GM21360 (cell line): ENCODE measurements around the gene COL11A2.

Experiments
- ATAC-seq: cut with Tn5 transposase; IDR thresholded peaks from one replicate; pipeline ENCODE4 v1.9.1; 2021; ENCODE audit warnings: mild to moderate bottlenecking, moderate library complexity; ENCODE audit not compliant: unreplicated experiment

Gene COL11A2

DNA sequence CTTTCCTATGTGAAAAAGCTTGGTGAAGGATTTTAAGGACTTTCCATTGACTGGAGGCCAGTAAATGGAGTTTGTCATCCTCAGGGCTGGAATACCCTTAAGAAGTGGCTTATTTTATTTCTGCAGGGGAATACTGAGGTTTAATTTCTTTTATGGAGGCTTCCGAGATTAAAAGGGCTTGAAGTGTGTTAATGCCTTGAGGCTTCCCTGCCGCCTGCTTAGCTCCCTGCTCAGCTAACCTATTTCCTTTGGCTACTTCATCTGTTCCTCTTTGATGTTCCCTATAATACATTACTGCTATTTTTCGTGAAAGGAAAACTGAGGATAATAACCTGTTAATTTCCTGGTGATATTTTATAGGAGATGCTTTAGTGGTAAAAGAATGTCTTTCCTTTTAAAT, 72.3 kb downstream of the COL11A2 start:
- no peak for ATAC-seq

- ATAC-seq, result no peak
These were observed 73.6 kb downstream of the COL11A2 start for GRCh38 chr6:33118525-33119123.

DNA sequence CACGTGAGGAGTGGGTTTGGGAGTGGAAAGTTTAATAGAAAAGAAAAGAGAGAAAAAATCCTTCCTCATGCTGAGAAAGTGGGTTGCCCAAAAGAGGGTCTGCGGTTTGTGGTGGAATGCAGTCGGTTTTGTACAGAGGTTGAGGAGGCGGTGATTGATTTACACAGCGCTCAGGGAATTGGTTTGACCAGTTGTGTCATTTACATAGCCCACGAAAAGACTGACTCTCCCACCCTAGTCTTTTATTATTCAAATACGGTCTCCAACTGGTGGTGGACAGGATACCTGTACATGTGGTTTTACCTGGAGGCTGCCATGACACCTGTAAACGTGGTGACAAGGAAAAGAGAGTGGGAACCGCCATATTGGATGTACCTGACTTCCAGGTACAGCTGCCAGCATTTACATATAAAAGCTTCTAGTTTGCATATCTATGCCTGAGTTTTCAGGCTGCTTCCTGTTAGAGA, 74.4 kb downstream of the COL11A2 start:
- no peak for ATAC-seq

- ATAC-seq, result no peak
These were observed 75.2 kb downstream of the COL11A2 start for GRCh38 chr6:33116841-33117711.

DNA sequence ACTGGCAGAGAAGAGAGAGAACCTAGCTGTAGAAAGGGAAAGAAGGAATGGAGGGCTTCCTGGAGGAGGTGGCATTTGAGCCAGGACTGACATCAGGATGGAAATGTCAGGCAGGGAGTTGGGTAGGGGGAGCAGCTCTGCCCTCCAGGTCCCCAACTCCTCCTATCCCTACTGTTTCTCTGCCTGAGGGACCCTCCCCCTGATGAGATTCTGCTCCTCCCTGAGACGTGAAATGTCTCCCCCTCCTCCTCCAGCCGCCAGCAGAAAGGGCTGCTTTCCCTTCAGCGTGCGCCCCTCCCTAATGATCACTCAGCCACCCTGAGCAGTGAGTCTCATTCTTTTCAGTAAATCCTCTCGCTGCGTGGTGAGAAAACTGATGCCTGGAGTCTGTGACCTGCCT, 75.8 kb downstream of the COL11A2 start:
- no peak for ATAC-seq

DNA sequence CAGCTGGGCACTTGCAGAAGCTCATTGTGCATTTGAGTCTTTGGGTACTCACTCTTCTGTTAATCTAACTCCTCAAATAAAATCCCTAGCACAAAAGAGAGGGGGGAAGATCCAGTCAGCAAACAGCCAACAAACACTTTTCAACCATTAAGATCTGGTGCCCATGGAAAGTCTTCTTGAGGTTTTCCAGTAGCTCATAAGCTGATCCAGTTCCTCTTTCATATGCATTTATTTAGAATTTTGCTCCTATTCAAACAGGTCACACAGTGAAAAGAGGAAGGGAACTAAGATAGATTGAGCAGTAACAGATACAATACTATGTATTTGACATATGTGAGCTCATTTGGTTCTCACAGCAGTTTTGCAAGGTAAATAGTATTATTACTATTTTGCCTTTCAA, 77.9 kb downstream of the COL11A2 start:
- ATAC-seq, result no peak

- no peak for ATAC-seq
These were observed 78.5 kb downstream of the COL11A2 start for GRCh38 chr6:33113755-33114154.
